Kidney (tissue), 14 donors: ENCODE measurements around the gene MAPKAP1. TPM values are rescaled to one million over a fixed set of nuclear protein-coding genes. Genes with fewer than 3 reads are reported as not detected.

ENCODE experiments used
- DNase-seq, 5 donors: peaks; one replicate each; pipeline ENCODE4 v3.0.0-alpha.2; 2013 to 2020
- FAIRE-seq: peaks from 2 replicates; lab custom pipeline; 2012; peaks lifted over from hg19 to GRCh38; lab: Jason Lieb, UNC
- H3K27ac ChIP-seq, 2 donors: one replicate each; pipeline ENCODE4 v1.7.0; 2013; ENCODE audit warnings: low read depth in 2 of 2, low read length in 2 of 2, inconsistent platforms in 1 of 2
- H3K27me3 ChIP-seq: one replicate; pipeline ENCODE4 v1.7.1; 2013; ENCODE audit warnings: low read length, inconsistent platforms; ENCODE audit not compliant: control insufficient read depth, insufficient read depth
- H3K36me3 ChIP-seq, 3 donors: one replicate each; pipeline versions ENCODE4 v1.7.0 to v1.7.1; 2013; ENCODE audit warnings: low read length in 3 of 3, control low read depth in 1 of 3, inconsistent platforms in 1 of 3; ENCODE audit not compliant: insufficient read depth in 3 of 3, control insufficient read depth in 2 of 3
- H3K4me1 ChIP-seq, 3 donors: one replicate each; pipeline versions ENCODE4 v1.7.0 to v1.7.1; 2013; ENCODE audit warnings: low read length in 3 of 3, inconsistent platforms in 1 of 3, low read depth in 1 of 3; ENCODE audit not compliant: control insufficient read depth in 2 of 3, insufficient read depth in 2 of 3
- H3K4me3 ChIP-seq, 3 donors: one replicate each; pipeline versions ENCODE4 v1.7.0 to v1.8.1; 2013; ENCODE audit warnings: low read length in 3 of 3, control low read depth in 1 of 3, inconsistent platforms in 1 of 3
- H3K9ac ChIP-seq, 3 donors: one replicate each; pipeline versions ENCODE4 v1.7.0 to v1.7.1; 2013; ENCODE audit warnings: low read length in 3 of 3, control low read depth in 1 of 3, inconsistent platforms in 1 of 3
- H3K9me3 ChIP-seq, 3 donors: one replicate each; pipeline versions ENCODE4 v1.7.0 to v1.7.1; 2013; ENCODE audit warnings: low read length in 3 of 3, control low read depth in 1 of 3, inconsistent platforms in 1 of 3; ENCODE audit not compliant: control insufficient read depth in 2 of 3, insufficient read depth in 1 of 3
- CTCF ChIP-seq: IDR thresholded peaks from 3 replicates; pipeline ENCODE4 v1.5.1; 2012; ENCODE audit warnings: mild to moderate bottlenecking, moderate library complexity, borderline replicate concordance; ENCODE audit not compliant: insufficient read depth; ENCODE audit errors: extremely low read depth
- intact Hi-C: fragments of 100-400 bp; cut with DNase I; formaldehyde crosslinking; loops from one replicate; pipeline ENCODE4 v1.11.1; 2022
- polyA plus RNA-seq: library from polyadenylated mRNA; stranded (reverse); fragments of 350-450 nt; fragmentation: Illumina TruSeq; extraction: RNeasy Lipid Tissue Mini Kit (QIAGEN cat#74804); gene quantifications from one replicate; pipeline ENCODE4 v1.2.3, GENCODE V29; 2014; ENCODE audit warnings: low read depth, low replicate concordance; ENCODE audit not compliant: insufficient read depth
- total RNA-seq: library from RNA; stranded (reverse); fragmentation: NEBNext Ultra II Directional; extraction: Animal tissue kit (Norgen Biotek cat#: 25700); gene quantifications from one replicate; pipeline ENCODE4 v1.2.1, GENCODE V29; 2021
- donor health status: control.
- donor health status: control.
- donor health status: control.
- donor health status: control.
- donor health status: control.
- donor health status: DM: yes; HTN: yes; CAD: no.
- donor health status: Normal renal cell carcinoma (clear cell type).

Gene MAPKAP1
- total and polyA plus RNA-seq, 2 donors from 2014 or later, result 70.5 to 99.4 TPM

DNA sequence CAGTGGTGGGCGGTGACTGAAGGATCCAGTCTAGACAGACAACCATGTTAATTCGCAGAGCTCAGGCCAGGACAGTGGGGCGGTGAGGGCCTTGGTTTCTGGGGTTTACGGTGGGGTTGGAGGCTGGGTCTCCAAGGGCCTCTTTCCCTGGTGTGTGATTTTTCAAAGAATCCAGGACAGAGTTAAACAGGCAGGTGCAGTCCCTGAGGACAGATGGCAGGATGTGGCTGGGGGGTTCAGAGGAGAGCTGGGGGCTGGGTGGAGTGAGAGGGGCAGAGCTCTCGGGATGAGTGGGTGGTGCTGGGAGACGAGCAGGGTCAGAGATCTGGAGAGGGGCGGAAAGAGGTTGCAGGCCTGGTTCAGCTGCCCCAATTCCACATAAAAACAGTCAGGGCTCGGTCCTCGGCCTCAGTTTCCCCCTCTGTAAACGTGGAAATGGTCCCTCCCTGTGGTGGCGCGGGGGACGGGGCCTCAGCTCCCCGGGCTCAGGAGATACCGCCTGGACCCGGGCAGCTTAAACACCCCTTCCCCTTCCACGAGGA, 299.5 kb downstream of the MAPKAP1 start:
- H3K9ac ChIP-seq, result no peak overlapping the region
- no peak for FAIRE-seq
- no peaks in the 10 kb centered on the region for H3K27me3 ChIP-seq
- H3K4me3 ChIP-seq, result peak overlapping the region in 1 of 3 donors; percentile 55
- intact Hi-C loops, result loop anchor here (10.0 kb wide), 1 partner anchor 817 kb away; no protein-coding TSS in a partner anchor
- DNase-seq, result no peak
- H3K4me1 ChIP-seq, result peaks cover 0 to 6% (median 0%) of the 10 kb centered on the region in 3 donors
- H3K36me3 ChIP-seq, result no peaks in the 10 kb centered on the region
- TF ChIP-seq CTCF, result no peak
- H3K9me3 ChIP-seq, result peaks cover 0 to 1% (median 0%) of the 10 kb centered on the region in 3 donors
- no peak overlapping the region for H3K27ac ChIP-seq

GRCh38 chr9:125406810-125407087, 300.3 kb downstream of the MAPKAP1 start:
- intact Hi-C loops, result loop anchor here (10.0 kb wide), 1 partner anchor 818 kb away; no protein-coding TSS in a partner anchor
- Histone ChIP-seq H3K27me3 (no peaks in the 10 kb centered on the region), H3K4me1 (peaks cover 0 to 6% (median 0%) of the 10 kb centered on the region in 3 donors), H3K9me3 (peaks cover 0 to 1% (median 0%) of the 10 kb centered on the region in 3 donors), H3K9ac (no peak overlapping the region), H3K4me3 (no peak overlapping the region), H3K36me3 (no peaks in the 10 kb centered on the region), H3K27ac (no peak overlapping the region)
- peak in 1 of 5 donors; percentile 33 for DNase-seq
- FAIRE-seq, result no peak
- no peak for TF ChIP-seq CTCF

GRCh38 chr9:125405938-125406809, 300.8 kb downstream of the MAPKAP1 start:
- intact Hi-C loops, result loop anchor here (10.0 kb wide), 1 partner anchor 819 kb away; no protein-coding TSS in a partner anchor
- H3K4me1 ChIP-seq, result peaks cover 0 to 6% (median 0%) of the 10 kb centered on the region in 3 donors
- no peak overlapping the region for H3K27ac ChIP-seq
- H3K27me3 ChIP-seq, result no peaks in the 10 kb centered on the region
- DNase-seq (no peak), FAIRE-seq (no peak)
- TF ChIP-seq CTCF, result no peak
- H3K9me3 ChIP-seq, result peaks cover 0 to 1% (median 0%) of the 10 kb centered on the region in 3 donors
- H3K36me3 ChIP-seq, result no peaks in the 10 kb centered on the region
- H3K4me3 ChIP-seq, result no peak overlapping the region
- no peak overlapping the region for H3K9ac ChIP-seq
